HG03565 (cell line): ENCODE measurements around the gene ZNF101.

Experiments used
- ATAC-seq: cut with Tn5 transposase; IDR thresholded peaks from one replicate; pipeline ENCODE4 v1.9.1; 2021; ENCODE audit warnings: mild to moderate bottlenecking, moderate library complexity; ENCODE audit not compliant: unreplicated experiment

The ZNF101 gene

GRCh38 chr19:19668230-19669012 is at the start of gene ZNF101:
Gene ZNF101 (plus strand): TSS chr19:19668839. CDS start chr19:19668964, 125 bp downstream.
- peak; percentile 58 for ATAC-seq

GRCh38 chr19:19619181-19619848 is 49.3 kb upstream of the ZNF101 start:
- no peak for ATAC-seq

- no peak for ATAC-seq
These were observed 48.8 kb upstream of the ZNF101 start for GRCh38 chr19:19619849-19620210.

- no peak for ATAC-seq
These were observed 45.3 kb upstream of the ZNF101 start for GRCh38 chr19:19623383-19623782.

- ATAC-seq, result no peak
These were observed 44.5 kb upstream of the ZNF101 start for GRCh38 chr19:19624032-19624570.

GRCh38 chr19:19626516-19627472 is 41.8 kb upstream of the ZNF101 start:
- no peak for ATAC-seq

GRCh38 chr19:19627621-19628500 is 40.8 kb upstream of the ZNF101 start, which contains the start of gene LPAR2:
Gene LPAR2 (minus strand): TSS chr19:19628220. CDS start chr19:19627275, 945 bp downstream.
- ATAC-seq, result no peak

- ATAC-seq, result no peak
These were observed 40.0 kb upstream of the ZNF101 start for GRCh38 chr19:19628501-19629134.

- ATAC-seq, result no peak
These were observed 38.6 kb upstream of the ZNF101 start for GRCh38 chr19:19630062-19630414.

GRCh38 chr19:19630426-19630825 is 38.2 kb upstream of the ZNF101 start:
- ATAC-seq, result no peak

GRCh38 chr19:19631346-19631745 is 37.3 kb upstream of the ZNF101 start:
- ATAC-seq, result no peak

GRCh38 chr19:19632661-19633060 is 36.0 kb upstream of the ZNF101 start:
- ATAC-seq, result no peak

GRCh38 chr19:19633711-19634515 is 34.7 kb upstream of the ZNF101 start:
- no peak for ATAC-seq

GRCh38 chr19:19634516-19635312 is 33.9 kb upstream of the ZNF101 start:
- ATAC-seq, result no peak

- no peak for ATAC-seq
These were observed 33.3 kb upstream of the ZNF101 start for GRCh38 chr19:19635313-19635702.

- no peak for ATAC-seq
These were observed 32.0 kb upstream of the ZNF101 start for GRCh38 chr19:19636573-19637185.

GRCh38 chr19:19637186-19637522 is 31.5 kb upstream of the ZNF101 start:
- ATAC-seq, result no peak
